IgD-negative memory B cell (primary cell): Measurements from ENCODE around the gene ITGBL1. TPM values are rescaled to one million over a fixed set of nuclear protein-coding genes. Genes with fewer than 3 reads are reported as not detected.
A peak's percentile ranks its signal among the peaks of the same experiment; 100 is the strongest.

Experiments
- H3K27ac Mint-ChIP-seq, 3 donors: one replicate each; pipeline ENCODE4 v1.8.0; 2020 to 2022; ENCODE audit warnings: mild to moderate bottlenecking in 3 of 3, mixed read lengths in 3 of 3, moderate library complexity in 1 of 3
- H3K27me3 Mint-ChIP-seq: one replicate; pipeline ENCODE4 v1.8.0; 2021; ENCODE audit warnings: mixed read lengths
- H3K36me3 Mint-ChIP-seq: one replicate; pipeline ENCODE4 v1.8.0; 2020; ENCODE audit warnings: mild to moderate bottlenecking, mixed read lengths
- H3K4me1 Mint-ChIP-seq, 3 donors: one replicate each; pipeline ENCODE4 v1.8.0; 2020 to 2022; ENCODE audit warnings: mixed read lengths in 3 of 3, mild to moderate bottlenecking in 1 of 3
- H3K4me3 Mint-ChIP-seq, 4 donors: one replicate each; pipeline ENCODE4 v1.8.0; 2020 to 2022; ENCODE audit warnings: mild to moderate bottlenecking in 4 of 4, mixed read lengths in 4 of 4, moderate library complexity in 3 of 4
- H3K9me3 Mint-ChIP-seq, 3 donors: one replicate each; pipeline ENCODE4 v1.8.0; 2020 to 2021; ENCODE audit warnings: mixed read lengths in 3 of 3, mild to moderate bottlenecking in 1 of 3
- polyA plus RNA-seq: library from polyadenylated mRNA; unstranded; fragments of 300-500 nt; fragmentation: Illumina TruSeq; gene quantifications from one replicate; pipeline ENCODE4 v1.2.3, GENCODE V29; 2021

The ITGBL1 gene
- polyA plus RNA-seq, 1 donor from 2014 or later: not detected

DNA sequence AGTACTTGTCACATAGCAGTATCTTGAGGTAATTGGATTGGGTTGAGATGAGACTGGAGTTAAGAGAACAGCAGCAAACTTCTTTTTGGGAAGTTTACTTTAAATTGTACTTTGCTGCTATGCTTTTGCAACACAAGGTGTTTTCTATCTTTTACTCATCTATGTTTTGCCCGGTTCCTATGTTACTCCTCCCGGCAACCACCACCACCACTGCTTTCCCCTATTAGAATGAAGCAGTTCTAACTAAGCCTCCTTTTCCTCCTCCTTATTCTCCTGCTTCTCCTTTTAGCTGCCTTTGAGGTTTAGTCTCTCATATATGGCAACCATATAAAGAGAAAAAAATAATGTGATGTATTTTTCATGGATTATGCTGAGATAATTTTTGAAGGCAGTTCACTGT lies 233.5 kb downstream of the ITGBL1 start:
- Mint-ChIP-seq H3K36me3 (no peaks in the 10 kb centered on the region), H3K4me3 (no peak overlapping the region), H3K9me3 (no peaks in the 10 kb centered on the region), H3K27ac (no peak overlapping the region), H3K4me1 (no peaks in the 10 kb centered on the region), H3K27me3 (peaks cover 10% of the 10 kb centered on the region)

DNA sequence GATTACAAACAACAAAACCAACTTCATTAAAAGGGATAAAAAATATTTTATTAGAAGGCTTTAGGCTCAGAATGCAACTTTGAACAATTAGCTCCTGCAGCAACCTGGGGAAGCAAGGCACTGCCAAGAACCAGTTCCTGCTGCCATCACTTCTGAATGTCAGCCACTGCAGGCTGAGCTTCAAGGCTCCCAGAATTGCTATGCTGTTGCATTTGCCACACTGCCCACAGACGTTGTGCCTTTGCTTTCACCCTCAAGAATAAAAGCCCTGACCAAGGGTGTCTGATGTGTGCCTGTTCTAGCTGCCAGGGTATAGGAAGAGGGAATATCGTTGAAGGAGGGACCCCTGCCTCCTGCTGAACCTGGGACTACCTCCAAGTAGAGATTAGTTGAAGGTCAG lies 238.4 kb downstream of the ITGBL1 start:
- H3K4me1 Mint-ChIP-seq: no peaks in the 10 kb centered on the region
- H3K4me3 Mint-ChIP-seq: no peak overlapping the region
- H3K27ac Mint-ChIP-seq: no peak overlapping the region
- H3K27me3 Mint-ChIP-seq: peaks cover 5% of the 10 kb centered on the region
- H3K36me3 Mint-ChIP-seq: no peaks in the 10 kb centered on the region
- no peaks in the 10 kb centered on the region for H3K9me3 Mint-ChIP-seq

DNA sequence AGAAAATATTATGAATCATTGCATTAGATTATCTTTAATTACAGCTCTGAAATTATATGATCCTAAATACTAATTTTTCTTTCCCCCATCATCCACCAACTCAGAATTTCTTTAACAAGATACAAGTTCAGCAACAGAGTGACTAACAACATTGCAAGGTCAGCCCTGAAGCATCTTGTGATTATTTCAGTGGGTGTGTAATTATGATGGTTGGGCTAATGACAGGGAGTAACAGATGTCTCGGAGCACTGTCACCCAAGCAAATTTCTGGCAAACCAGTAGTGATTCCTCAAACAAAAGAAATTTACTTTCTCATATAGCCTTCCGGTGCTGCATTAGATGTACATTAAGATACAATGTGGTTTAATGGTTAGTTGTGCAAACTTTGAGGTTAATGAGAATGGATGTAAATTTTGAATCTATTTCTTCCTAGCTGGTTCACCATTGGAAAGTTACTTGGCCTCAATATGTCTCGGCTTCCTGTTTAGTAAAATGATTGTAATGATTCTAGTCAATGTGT lies 238.9 kb downstream of the ITGBL1 start:
- H3K9me3 Mint-ChIP-seq: no peaks in the 10 kb centered on the region
- no peaks in the 10 kb centered on the region for H3K36me3 Mint-ChIP-seq
- no peak overlapping the region for H3K27ac Mint-ChIP-seq
- no peaks in the 10 kb centered on the region for H3K4me1 Mint-ChIP-seq
- H3K27me3 Mint-ChIP-seq: peaks cover 5% of the 10 kb centered on the region
- H3K4me3 Mint-ChIP-seq: no peak overlapping the region

DNA sequence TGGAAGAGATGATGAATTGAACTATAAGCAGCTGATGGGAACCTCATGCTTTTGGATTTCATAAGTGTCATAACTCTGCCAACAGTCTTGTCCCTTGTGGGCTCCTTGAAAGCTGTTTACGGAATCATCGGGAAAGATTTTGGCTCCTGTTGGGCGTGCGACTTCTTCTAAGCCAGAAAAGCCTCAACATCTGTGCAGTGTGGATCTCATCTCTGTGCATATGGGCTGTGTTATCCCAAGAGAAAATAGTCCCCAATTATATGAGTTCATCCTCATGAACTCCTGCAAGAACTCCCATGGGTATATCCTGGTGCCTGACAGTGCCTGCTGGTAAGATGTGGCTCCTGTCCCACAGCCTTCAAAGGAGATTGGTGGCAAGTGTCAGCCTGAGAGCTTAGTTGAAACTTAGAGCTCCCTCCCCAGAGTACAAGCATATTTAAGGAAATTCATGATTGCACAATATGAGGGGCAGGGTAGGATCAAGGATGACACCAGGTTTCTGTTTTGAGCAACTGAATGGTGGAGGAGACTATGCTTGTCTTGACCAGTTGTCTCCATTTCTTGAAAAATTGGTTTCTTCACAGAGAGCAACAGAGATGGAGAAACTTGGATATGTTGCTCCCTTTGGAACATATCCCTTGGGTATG lies 243.5 kb downstream of the ITGBL1 start:
- no peak overlapping the region for H3K27ac Mint-ChIP-seq
- H3K27me3 Mint-ChIP-seq: no peaks in the 10 kb centered on the region
- no peaks in the 10 kb centered on the region for H3K36me3 Mint-ChIP-seq
- H3K4me3 Mint-ChIP-seq: no peak overlapping the region
- peaks cover 0 to 2% (median 0%) of the 10 kb centered on the region in 3 donors for H3K4me1 Mint-ChIP-seq
- peaks cover 2 to 5% (median 5%) of the 10 kb centered on the region in 3 donors for H3K9me3 Mint-ChIP-seq

DNA sequence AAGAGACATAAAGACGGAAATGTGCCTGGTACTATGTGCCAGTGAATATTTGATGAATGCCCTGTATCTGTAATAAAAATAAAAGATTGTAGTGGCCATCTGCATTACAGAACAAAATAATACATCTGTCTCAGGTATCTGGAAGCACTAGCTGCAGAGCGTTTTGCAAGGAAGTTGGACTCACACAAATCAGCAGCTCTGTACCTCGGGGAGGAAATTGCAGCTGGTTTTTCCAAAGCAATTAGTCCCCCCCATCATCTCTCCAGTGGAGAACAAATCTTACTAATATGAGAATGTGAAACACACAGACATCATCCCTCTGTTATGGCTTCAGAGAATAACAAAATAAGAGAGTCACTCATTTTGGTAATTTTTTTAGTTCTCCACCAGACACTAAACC lies 245.3 kb downstream of the ITGBL1 start:
- H3K4me3 Mint-ChIP-seq: no peak overlapping the region
- H3K4me1 Mint-ChIP-seq: peaks cover 0 to 2% (median 0%) of the 10 kb centered on the region in 3 donors
- H3K36me3 Mint-ChIP-seq: no peaks in the 10 kb centered on the region
- peaks cover 2 to 5% (median 5%) of the 10 kb centered on the region in 3 donors for H3K9me3 Mint-ChIP-seq
- no peak overlapping the region for H3K27ac Mint-ChIP-seq
- H3K27me3 Mint-ChIP-seq: no peaks in the 10 kb centered on the region

DNA sequence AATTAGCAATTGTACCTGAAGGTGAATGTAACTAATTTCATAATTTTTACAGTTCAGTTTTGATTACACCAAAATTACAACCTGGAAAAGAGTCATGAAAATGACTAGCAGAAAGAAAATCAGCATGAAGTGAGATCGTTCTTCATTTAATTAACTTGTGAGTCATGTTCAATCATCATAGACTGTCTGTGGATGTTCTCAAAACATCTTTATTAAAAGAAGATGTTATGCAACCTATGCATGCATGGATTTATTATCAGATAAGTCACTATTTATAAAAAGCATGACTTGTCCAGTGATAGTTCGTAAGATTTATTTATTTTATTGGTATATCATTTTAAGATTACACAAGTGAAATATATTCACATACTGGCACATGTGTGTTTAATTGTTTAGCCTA lies 245.9 kb downstream of the ITGBL1 start:
- peaks cover 2 to 5% (median 5%) of the 10 kb centered on the region in 3 donors for H3K9me3 Mint-ChIP-seq
- H3K27me3 Mint-ChIP-seq: no peaks in the 10 kb centered on the region
- no peak overlapping the region for H3K4me3 Mint-ChIP-seq
- peaks cover 0 to 2% (median 0%) of the 10 kb centered on the region in 3 donors for H3K4me1 Mint-ChIP-seq
- no peaks in the 10 kb centered on the region for H3K36me3 Mint-ChIP-seq
- H3K27ac Mint-ChIP-seq: no peak overlapping the region

DNA sequence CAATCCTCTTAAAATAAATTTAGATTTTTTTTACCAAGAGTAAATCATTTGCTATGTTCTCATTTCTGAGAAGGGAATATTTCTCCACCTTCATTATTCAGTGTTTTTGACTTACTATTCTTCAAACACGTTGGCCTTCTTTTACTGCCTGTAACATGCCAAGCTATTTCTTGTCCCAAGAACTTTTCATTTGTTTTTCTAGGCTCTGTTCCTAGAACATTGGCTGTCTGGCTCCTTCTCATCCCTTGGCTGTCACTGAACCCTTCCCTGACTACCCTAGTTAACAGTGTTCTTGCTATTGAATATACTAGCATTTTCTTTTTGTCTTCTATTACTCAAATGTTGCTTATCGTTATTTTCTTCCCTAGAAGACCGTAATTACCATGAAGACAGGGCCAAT lies 248.1 kb downstream of the ITGBL1 start:
- Mint-ChIP-seq H3K9me3 (peaks cover 2 to 5% (median 5%) of the 10 kb centered on the region in 3 donors), H3K27me3 (peaks cover 2% of the 10 kb centered on the region), H3K4me1 (peaks cover 0 to 2% (median 0%) of the 10 kb centered on the region in 3 donors), H3K27ac (no peak overlapping the region), H3K4me3 (no peak overlapping the region), H3K36me3 (no peaks in the 10 kb centered on the region)

DNA sequence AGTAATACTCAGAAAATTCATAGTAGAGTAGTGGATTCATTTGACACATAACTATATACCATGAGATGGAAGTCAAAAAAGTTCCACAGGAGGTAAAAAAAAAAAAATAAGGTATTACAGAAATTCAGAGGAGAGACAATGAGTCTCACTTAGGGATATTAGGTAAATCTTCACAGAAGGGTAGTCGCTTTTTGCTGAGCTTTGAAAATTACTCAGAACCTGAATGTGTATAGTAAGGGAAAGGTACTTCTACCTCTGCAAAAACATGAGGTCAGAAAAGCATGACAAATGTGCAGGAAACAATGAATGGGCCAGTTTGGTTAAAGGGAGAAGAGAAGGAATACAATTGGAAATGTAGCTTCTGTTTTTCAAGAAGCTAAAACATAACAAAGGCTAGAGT lies 250.6 kb downstream of the ITGBL1 start:
- Mint-ChIP-seq H3K27ac (no peak overlapping the region), H3K4me3 (no peak overlapping the region), H3K27me3 (peaks cover 2% of the 10 kb centered on the region), H3K36me3 (no peaks in the 10 kb centered on the region), H3K4me1 (peaks cover 0 to 4% (median 0%) of the 10 kb centered on the region in 3 donors), H3K9me3 (peaks cover 2 to 5% (median 5%) of the 10 kb centered on the region in 3 donors)

DNA sequence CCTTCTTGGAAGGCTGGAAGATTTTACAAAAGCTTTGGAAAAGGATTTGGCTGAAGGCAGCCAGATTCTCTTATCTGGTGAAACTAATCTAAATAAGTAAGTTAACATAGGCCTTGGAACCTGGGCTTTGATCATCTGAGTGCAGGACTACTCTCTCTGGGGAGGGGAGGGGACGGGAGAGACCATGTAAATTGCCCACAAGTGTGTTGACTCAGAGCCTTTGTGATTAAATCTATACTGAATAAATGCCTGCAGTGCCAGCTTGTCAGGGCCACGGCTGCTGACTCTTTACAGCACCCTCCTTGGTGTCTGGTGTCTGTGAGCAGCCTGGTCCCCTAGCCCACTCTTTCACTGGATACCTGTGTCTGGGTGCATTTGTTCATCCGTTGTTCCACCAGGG lies 251.4 kb downstream of the ITGBL1 start:
- H3K27ac Mint-ChIP-seq: no peak overlapping the region
- H3K9me3 Mint-ChIP-seq: peaks cover 2 to 5% (median 5%) of the 10 kb centered on the region in 3 donors
- peaks cover 5% of the 10 kb centered on the region for H3K27me3 Mint-ChIP-seq
- peaks cover 0 to 4% (median 0%) of the 10 kb centered on the region in 3 donors for H3K4me1 Mint-ChIP-seq
- H3K4me3 Mint-ChIP-seq: no peak overlapping the region
- H3K36me3 Mint-ChIP-seq: no peaks in the 10 kb centered on the region

DNA sequence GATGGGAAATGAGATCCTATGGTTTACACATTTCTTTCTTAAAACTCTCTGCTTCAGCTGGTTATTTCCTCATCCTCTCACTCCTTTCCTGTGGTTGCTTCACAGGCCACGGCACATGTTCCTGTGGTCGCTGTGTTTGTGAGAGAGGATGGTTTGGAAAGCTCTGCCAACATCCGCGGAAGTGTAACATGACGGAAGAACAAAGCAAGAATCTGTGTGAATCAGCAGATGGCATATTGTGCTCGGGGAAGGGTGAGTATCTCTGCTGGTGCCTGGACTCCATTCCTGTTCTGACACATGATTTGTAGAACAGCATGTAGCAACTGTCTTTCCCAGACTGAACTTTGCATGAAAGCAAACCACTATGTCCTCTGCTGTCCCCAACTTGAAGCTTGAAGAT lies 254.2 kb downstream of the ITGBL1 start:
- H3K4me1 Mint-ChIP-seq: peaks cover 0 to 1% (median 0%) of the 10 kb centered on the region in 3 donors
- H3K27me3 Mint-ChIP-seq: peaks cover 5% of the 10 kb centered on the region
- H3K27ac Mint-ChIP-seq: no peak overlapping the region
- no peaks in the 10 kb centered on the region for H3K36me3 Mint-ChIP-seq
- H3K9me3 Mint-ChIP-seq: no peaks in the 10 kb centered on the region
- H3K4me3 Mint-ChIP-seq: no peak overlapping the region

DNA sequence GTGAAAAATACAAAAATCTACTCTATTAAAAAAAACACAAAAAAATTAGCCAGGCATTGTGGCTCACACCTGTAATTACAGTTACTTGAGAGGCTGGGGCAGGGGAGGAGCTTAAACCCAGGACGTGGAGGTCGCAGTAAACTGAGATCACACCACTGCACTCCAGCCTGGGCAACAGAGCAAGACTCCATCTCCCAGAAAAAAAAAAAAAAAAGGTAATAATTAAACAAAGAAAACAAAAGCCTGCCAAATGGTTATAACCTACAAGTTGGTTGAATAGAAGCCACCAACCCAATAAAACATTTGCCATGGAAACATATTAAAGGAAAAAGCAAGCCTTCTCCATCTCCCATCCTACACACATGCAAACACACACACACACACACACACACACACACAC lies 255.2 kb downstream of the ITGBL1 start:
- Mint-ChIP-seq H3K9me3 (no peaks in the 10 kb centered on the region), H3K36me3 (no peaks in the 10 kb centered on the region), H3K27ac (peak overlapping the region in 1 of 3 donors; percentile 51), H3K4me3 (no peak overlapping the region), H3K4me1 (peaks cover 0 to 1% (median 0%) of the 10 kb centered on the region in 3 donors), H3K27me3 (peaks cover 5% of the 10 kb centered on the region)

DNA sequence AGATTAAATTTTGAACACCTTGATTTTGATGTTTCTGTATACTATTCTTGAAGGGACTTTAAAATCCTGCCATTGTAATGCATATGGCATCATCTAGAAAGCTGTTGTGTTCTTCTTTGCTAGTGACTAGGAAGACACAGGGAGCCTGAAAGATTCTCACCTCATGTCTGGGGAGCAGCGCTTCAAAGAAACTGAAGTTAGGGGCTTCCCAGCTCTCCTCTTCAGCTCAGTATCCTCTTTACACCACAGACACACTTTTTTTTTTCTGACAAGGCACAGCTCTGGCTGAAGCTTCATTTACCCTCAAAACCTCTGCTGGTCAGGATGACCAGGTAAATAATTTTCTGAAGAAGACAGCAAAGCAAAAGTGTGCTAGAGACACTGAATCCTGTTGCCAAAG lies 255.6 kb downstream of the ITGBL1 start:
- peaks cover 5% of the 10 kb centered on the region for H3K27me3 Mint-ChIP-seq

DNA sequence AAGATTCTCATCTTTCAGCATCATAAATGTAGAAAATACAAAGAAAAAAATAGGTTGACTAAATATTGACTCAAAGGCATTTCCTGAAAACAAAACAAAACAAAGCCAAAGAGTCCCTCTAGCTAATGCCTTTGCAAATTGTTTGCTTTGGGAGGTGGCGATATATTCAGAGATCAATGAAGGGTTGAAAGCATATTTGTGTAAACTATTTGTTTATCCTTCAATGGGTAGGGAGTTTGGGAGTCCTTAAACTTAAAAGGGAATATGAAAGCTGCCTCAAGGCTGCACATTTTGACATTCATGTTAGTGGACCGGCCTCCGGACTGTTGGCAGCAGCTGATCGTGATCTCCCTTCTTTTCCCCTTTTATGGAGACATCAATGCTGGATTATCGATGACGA lies 257.5 kb downstream of the ITGBL1 start:
- no peaks in the 10 kb centered on the region for H3K9me3 Mint-ChIP-seq
- peaks cover 3% of the 10 kb centered on the region for H3K27me3 Mint-ChIP-seq
- no peak overlapping the region for H3K27ac Mint-ChIP-seq
- no peak overlapping the region for H3K4me3 Mint-ChIP-seq
- H3K4me1 Mint-ChIP-seq: peaks cover 0 to 1% (median 0%) of the 10 kb centered on the region in 3 donors
- no peaks in the 10 kb centered on the region for H3K36me3 Mint-ChIP-seq

More for the DNA sequence above, 255.6 kb downstream of the ITGBL1 start:
- Mint-ChIP-seq H3K4me3 (peak overlapping the region in 1 of 4 donors; percentile 9), H3K36me3 (no peaks in the 10 kb centered on the region), H3K27ac (peak overlapping the region in 1 of 3 donors; percentile 51), H3K9me3 (no peaks in the 10 kb centered on the region), H3K4me1 (peaks cover 0 to 1% (median 0%) of the 10 kb centered on the region in 3 donors)

DNA sequence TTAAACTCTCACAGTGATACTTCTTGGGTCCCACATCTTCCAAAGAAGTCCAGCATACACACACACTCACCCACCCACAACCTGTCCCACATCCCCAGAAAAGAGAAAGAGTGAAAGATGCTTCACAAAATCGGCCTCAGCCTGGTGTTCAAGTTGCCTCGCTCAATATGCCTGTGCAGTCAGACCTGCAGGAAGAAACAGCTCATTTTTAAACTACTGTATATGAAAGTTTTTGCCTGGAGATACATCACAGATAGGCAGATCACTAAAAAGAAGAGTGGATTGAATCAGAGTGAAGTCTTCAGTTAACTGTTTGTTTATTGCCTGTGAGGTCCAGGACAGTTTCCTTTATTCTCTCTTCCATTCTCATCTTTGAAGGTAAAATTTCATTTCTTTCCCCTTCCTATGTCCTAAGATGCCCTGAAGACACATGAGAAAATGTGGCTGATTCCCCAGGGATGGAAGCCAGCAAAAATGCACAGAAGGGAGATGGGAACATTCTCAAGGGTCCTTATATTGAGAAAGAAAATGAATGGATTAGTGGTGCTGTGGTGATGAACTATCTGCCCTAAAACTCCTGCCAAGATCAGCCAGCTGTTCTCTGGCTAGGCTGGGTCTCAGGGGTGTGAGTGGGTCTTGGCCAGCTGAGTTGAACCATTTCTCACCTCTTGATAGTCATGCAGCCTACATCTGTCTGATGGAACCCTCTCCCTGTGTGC lies 259.0 kb downstream of the ITGBL1 start:
- Mint-ChIP-seq H3K4me3 (no peak overlapping the region), H3K4me1 (peaks cover 0 to 1% (median 0%) of the 10 kb centered on the region in 3 donors), H3K36me3 (no peaks in the 10 kb centered on the region), H3K27ac (peak overlapping the region in 1 of 3 donors; percentile 32), H3K9me3 (no peaks in the 10 kb centered on the region), H3K27me3 (peaks cover 6% of the 10 kb centered on the region)

DNA sequence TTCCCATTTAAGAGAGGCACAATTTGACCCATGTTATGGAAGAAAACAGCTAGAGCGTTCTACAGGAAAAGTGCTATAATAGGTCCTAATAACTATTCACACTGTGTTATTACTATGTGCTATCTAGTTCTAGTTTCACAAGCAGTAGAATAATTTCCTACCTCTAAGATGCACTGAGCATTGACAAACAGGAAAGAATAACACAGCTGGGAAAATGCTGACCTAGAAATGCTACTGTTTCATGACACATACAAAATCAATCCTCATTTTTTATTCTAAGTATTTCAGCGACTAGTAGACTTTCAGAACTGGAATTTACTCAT lies 259.5 kb downstream of the ITGBL1 start:
- Mint-ChIP-seq H3K4me1 (no peaks in the 10 kb centered on the region), H3K27ac (no peak overlapping the region), H3K9me3 (no peaks in the 10 kb centered on the region), H3K27me3 (peaks cover 6% of the 10 kb centered on the region), H3K36me3 (no peaks in the 10 kb centered on the region), H3K4me3 (no peak overlapping the region)

DNA sequence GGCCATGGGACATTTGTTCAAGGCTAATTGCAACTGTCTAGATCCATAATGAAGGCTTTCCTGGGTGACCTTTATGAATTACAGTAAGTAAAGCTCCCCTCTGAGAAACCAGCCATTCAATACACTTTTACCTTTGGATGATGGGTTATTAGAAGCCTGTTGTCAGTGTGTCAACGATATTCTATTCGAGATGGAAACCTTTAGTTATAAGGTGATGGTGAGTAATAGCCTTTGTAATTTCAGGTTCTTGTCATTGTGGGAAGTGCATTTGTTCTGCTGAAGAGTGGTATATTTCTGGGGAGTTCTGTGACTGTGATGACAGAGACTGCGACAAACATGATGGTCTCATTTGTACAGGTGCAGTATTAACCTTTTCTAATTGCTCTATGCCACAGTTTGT lies 261.7 kb downstream of the ITGBL1 start:
- Mint-ChIP-seq H3K36me3 (no peaks in the 10 kb centered on the region), H3K4me3 (no peak overlapping the region), H3K27me3 (peaks cover 3% of the 10 kb centered on the region), H3K27ac (no peak overlapping the region), H3K9me3 (no peaks in the 10 kb centered on the region), H3K4me1 (no peaks in the 10 kb centered on the region)
